Colonic mucosa (tissue), 4 donors: ENCODE measurements around the gene SLC22A16. TPM values are rescaled to one million over a fixed set of nuclear protein-coding genes. Genes with fewer than 3 reads are reported as not detected.
"Not testable (repeated sequence)": the region's sequence is repeated elsewhere in the genome, so short reads cannot be mapped to it uniquely, and the experiment has no call there.

Experiments used
- DNase-seq: peaks from one replicate; pipeline ENCODE4 v3.0.0-alpha.2; 2020
- H3K27ac ChIP-seq: fragments of 200-600 bp; one replicate; pipeline ENCODE4 v1.8.0; 2021
- H3K27me3 ChIP-seq: fragments of 200-600 bp; one replicate; pipeline ENCODE4 v1.8.0; 2021
- H3K36me3 ChIP-seq: fragments of 200-600 bp; one replicate; pipeline ENCODE4 v1.8.0; 2021
- H3K4me1 ChIP-seq: fragments of 200-600 bp; one replicate; pipeline ENCODE4 v1.8.0; 2021; ENCODE audit warnings: mild to moderate bottlenecking
- H3K4me3 ChIP-seq: fragments of 200-600 bp; one replicate; pipeline ENCODE4 v1.8.0; 2021
- H3K9ac ChIP-seq, 2 donors: one replicate each; pipeline ENCODE4 v1.7.0; 2013; ENCODE audit warnings: control low read depth in 2 of 2, low read depth in 2 of 2, low read length in 2 of 2
- H3K9me3 ChIP-seq: fragments of 200-600 bp; one replicate; pipeline ENCODE4 v1.8.0; 2021
- intact Hi-C: fragments of 100-400 bp; cut with DNase I; formaldehyde crosslinking; loops from one replicate; pipeline ENCODE4 v1.14.1; 2022
- total RNA-seq, 2 donors: library from RNA; stranded (reverse); fragmentation: NEBNext Ultra II Directional in 1 of 2; extraction: Animal tissue kit (Norgen Biotek cat#: 25700) in 1 of 2; gene quantifications; one replicate each; pipeline ENCODE4 v1.2.1, GENCODE V29; 2021
- TF ChIP-seq, protein P1 (sequence below): fragments of 200-600 bp; IDR thresholded peaks from one replicate; pipeline ENCODE4 v1.8.0; 2022; ENCODE audit warnings: antibody characterized with exemption, mild to moderate bottlenecking
- donor health status: healthy.
- donor health status: DM: no; HTN: no; CAD: no.
- donor health status: DM: no; HTN: no; CAD: no.

The SLC22A16 gene
- total RNA-seq, 2 donors from 2014 or later, result 1.1 TPM; not detected in 1

DNA sequence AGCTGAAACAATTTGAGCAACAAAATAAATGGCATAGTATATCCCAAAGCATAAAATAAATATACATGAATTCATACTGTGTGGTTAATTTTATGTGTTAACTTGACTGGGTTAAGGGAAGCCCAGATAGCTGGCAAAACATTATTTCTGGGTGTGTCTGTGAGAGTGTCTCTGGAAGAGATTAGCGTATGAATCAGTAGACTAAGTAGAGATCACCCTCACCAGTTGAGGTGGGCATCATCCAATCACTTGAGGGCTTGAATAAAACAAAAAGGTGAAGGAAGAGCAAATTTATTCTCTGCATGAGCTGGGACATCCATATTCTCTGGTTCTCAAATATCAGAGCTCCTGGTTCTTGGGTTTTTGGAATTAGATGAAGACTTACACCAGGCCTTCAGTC lies 17.9 kb downstream of the SLC22A16 start:
- Histone ChIP-seq H3K27ac (no peak overlapping the region), H3K4me3 (no peak overlapping the region), H3K4me1 (no peaks in the 10 kb centered on the region), H3K36me3 (no peaks in the 10 kb centered on the region), H3K9ac (no peak overlapping the region), H3K9me3 (no peaks in the 10 kb centered on the region), H3K27me3 (no peaks in the 10 kb centered on the region)
- TF ChIP-seq, protein P1, sequence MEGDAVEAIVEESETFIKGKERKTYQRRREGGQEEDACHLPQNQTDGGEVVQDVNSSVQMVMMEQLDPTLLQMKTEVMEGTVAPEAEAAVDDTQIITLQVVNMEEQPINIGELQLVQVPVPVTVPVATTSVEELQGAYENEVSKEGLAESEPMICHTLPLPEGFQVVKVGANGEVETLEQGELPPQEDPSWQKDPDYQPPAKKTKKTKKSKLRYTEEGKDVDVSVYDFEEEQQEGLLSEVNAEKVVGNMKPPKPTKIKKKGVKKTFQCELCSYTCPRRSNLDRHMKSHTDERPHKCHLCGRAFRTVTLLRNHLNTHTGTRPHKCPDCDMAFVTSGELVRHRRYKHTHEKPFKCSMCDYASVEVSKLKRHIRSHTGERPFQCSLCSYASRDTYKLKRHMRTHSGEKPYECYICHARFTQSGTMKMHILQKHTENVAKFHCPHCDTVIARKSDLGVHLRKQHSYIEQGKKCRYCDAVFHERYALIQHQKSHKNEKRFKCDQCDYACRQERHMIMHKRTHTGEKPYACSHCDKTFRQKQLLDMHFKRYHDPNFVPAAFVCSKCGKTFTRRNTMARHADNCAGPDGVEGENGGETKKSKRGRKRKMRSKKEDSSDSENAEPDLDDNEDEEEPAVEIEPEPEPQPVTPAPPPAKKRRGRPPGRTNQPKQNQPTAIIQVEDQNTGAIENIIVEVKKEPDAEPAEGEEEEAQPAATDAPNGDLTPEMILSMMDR, result no peak
- no peak for DNase-seq
- intact Hi-C loops, result no loop called here

DNA sequence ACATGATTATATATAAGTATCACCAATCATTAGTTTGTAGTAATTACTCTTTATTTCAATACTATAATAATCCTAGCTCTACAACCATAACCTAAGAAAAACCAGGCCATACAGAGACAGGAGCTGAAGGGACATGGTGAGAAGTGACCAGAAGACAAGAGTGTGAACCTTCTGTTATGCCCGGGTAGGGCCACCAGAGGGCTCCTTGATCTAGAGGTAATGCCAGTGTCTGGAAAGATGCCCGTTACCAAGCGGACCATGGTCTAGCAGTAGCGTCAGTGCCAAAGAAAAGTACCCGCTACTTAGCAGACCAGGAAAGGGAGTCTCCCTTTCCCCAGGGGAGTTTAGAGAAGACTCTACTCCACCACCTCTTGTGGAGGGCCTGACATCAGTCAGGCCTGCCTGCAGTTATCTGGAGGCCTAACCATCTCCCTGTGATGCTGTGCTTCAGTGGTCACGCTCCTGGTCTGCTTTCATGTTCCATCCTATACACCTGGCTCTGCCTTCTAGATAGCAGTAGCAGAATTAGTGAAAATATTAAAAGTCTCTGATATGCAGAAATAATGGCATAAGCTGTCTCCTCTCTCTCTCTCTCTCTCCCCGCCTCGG lies 18.7 kb downstream of the SLC22A16 start:
- TF ChIP-seq, protein P1, result peak; percentile 42
- H3K9me3 ChIP-seq, H3K9ac ChIP-seq, H3K36me3 ChIP-seq, H3K27me3 ChIP-seq, H3K4me3 ChIP-seq, H3K4me1 ChIP-seq, H3K27ac ChIP-seq, intact Hi-C loops: not testable (repeated sequence)
- DNase-seq, result peak; percentile 50

DNA sequence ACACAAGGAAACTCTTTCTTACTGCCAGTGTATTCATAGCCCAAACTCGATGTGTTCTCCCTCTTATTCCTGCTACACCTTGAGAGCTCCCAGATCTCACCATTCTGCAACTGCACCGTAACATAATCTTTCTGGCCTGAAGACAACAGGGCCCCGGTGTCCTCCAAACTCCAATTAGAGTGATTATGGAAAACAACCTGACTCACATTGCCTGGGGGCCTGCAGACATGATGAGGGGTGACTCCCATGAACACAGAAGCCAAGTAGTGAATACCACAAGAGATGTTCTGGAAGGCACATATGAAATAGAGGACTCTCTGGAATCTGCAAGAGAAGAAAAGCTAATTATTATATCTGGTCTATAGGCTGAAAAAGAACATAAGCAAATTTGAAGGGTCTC lies 19.7 kb downstream of the SLC22A16 start:
- intact Hi-C loops, result no loop called here
- Histone ChIP-seq H3K36me3 (no peaks in the 10 kb centered on the region), H3K27ac (no peak overlapping the region), H3K9ac (no peak overlapping the region), H3K4me1 (no peaks in the 10 kb centered on the region), H3K27me3 (no peaks in the 10 kb centered on the region), H3K9me3 (no peaks in the 10 kb centered on the region), H3K4me3 (no peak overlapping the region)
- no peak for DNase-seq
- TF ChIP-seq, protein P1, result no peak

DNA sequence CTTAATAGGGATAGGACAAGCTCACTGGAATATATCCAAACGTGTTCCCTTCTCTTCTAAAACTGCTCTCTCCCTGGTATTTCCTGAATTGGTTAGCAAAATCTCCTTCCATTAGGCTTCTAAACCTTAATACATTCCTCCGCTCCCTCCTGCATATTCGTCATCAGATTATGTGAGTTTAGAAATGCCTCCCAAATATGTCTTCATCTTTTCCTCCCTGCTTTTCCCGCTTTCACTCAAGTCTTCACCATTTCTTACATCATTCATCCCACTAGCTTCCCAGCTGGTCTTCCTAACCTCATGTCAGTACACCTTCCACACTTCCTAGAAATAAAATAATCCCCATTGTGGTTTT lies 26.9 kb downstream of the SLC22A16 start:
- Histone ChIP-seq H3K27me3 (no peaks in the 10 kb centered on the region), H3K27ac (no peak overlapping the region), H3K36me3 (no peaks in the 10 kb centered on the region), H3K4me1 (no peaks in the 10 kb centered on the region), H3K9ac (no peak overlapping the region), H3K4me3 (no peak overlapping the region), H3K9me3 (no peaks in the 10 kb centered on the region)
- intact Hi-C loops, result no loop called here
- TF ChIP-seq, protein P1, result no peak
- DNase-seq, result no peak

DNA sequence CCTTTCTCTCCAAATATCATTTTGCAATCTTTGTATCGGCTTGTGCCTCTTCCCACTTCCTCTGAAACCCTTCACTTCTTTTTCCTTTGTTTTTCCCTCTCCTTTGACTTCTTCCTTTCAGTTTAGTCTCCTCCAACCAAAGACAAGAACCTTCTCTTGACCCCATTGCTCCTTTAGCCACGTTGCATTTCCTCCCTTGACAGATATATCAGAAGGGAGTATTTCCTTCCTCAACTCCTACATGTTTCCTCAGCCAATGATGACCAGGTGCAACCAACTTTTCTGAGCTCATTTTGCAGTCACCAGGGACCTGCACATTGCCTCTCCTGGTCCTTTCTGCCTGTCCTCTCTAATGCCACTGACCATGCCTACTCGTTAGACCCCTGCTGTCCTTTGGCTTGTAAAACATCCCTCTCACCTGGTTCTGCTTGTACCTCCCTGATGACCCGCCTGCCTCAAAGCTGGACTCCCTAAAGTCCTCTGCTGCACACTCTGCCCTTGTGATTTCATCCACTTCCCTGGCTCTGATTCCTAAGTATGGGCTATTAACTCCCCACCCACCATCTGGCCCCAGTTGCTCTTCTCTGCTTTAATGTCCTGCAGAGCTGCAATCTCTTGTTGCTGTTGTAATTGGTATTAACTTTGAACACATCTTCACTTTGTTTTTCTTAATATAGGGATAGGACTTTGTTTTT lies 27.4 kb downstream of the SLC22A16 start:
- intact Hi-C loops, result no loop called here
- Histone ChIP-seq H3K36me3 (no peaks in the 10 kb centered on the region), H3K9ac (no peak overlapping the region), H3K9me3 (no peaks in the 10 kb centered on the region), H3K27me3 (no peaks in the 10 kb centered on the region), H3K4me1 (no peaks in the 10 kb centered on the region), H3K27ac (no peak overlapping the region), H3K4me3 (no peak overlapping the region)
- TF ChIP-seq, protein P1, result no peak
- no peak for DNase-seq
